ENCODE results near the gene DLG4. TPM values are rescaled to one million over a fixed set of nuclear protein-coding genes. Genes with fewer than 3 reads are reported as not detected.
"Not testable (repeated sequence)": the region's sequence is repeated elsewhere in the genome, so short reads cannot be mapped to it uniquely, and the experiment has no call there.

DLG4 gene
- total RNA-seq, 1 experiment from 2014 or later = 3.9 TPM

DNA sequence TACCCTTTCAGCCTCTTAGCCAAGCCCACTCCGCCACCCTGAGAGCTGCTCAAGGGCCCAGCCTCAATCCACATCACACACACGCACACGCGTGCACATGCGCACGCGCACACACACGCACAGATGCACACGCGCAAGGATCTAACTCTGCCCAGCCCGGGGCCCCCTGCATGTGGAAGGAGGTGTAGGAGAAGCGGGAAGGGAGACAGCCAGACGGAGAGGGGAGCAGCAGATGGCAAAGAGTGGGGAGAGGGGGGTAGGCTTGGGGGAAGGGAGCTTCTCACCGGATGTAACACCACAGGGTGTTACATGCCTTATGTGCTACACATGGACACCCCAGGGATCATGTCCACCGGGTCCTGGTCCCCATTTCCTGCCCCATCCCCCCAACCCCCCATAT lies 15.3 kb downstream of the DLG4 start:
- Histone ChIP-seq H3K4me1 (no peaks in the 10 kb centered on the region), H3K9me3 (replicated peaks) (no peaks in the 10 kb centered on the region), H3K36me3 (no peaks in the 10 kb centered on the region), H3K4me3 (no peak overlapping the region), H3K27ac (no peak overlapping the region), H3K27me3 (no peaks in the 10 kb centered on the region)
- DNase-seq = no peak

DNA sequence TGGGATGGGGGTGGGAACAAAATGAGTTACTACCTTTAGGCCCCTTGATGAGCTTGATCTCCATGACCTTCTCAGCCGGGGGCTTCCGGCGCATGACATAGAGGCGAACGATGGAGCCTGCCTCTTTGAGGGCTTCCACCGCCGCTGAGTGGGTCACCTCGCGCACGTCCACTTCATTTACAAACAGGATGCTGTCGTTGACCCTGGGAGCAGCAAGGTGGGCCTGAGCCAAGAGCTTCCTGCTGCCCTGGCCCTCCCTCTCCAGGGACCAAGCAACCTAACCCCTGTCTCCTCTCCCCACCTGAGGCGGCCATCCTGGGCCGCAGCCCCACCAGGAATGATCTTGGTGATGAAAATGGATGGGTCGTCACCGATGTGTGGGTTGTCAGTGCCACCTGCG lies 16.2 kb downstream of the DLG4 start:
- Histone ChIP-seq H3K36me3 (no peaks in the 10 kb centered on the region), H3K4me1 (no peaks in the 10 kb centered on the region), H3K9me3 (replicated peaks) (no peaks in the 10 kb centered on the region), H3K27ac (no peak overlapping the region), H3K4me3 (no peak overlapping the region), H3K27me3 (no peaks in the 10 kb centered on the region)
- DNase-seq = no peak

DNA sequence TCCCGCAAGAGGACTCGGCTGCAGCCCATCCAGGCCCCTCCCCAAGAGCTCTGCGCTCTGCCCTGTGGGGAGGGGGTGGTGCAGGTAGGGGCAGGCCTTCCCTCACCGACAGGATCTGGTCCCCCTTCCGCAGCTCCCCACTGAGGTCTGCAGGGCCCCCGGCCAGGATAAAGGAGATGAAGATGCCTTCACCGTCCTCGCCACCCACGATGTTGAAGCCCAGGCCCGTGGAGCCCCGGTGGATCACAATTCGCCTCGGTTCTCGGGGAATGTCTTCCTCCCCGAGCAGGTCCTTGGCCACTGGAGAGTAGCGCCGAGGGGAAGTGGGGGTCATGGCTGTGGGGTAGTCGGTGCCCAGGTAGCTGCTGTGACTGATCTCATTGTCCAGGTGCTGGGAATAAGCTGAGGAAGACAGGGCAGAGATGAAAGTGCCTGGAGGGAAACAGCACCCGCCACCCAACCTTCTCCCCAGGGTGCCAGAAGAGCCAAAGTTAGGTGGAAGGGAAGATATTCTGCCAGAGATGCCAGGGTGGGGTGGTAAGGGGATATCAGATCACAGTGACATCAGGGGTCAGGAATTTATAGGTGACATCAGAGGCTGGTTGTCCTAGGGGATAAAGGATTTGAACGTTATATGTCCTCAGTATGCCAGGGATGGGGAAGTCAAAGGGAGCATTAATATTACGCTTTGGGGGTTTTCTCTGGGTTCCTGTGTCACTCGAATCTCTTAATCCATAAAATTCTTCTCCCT lies 22.8 kb downstream of the DLG4 start:
- Histone ChIP-seq H3K27ac (no peak overlapping the region), H3K27me3 (no peaks in the 10 kb centered on the region), H3K9me3 (replicated peaks) (no peaks in the 10 kb centered on the region), H3K36me3 (no peaks in the 10 kb centered on the region), H3K4me3 (no peak overlapping the region), H3K4me1 (no peaks in the 10 kb centered on the region)
- no peak for DNase-seq

DNA sequence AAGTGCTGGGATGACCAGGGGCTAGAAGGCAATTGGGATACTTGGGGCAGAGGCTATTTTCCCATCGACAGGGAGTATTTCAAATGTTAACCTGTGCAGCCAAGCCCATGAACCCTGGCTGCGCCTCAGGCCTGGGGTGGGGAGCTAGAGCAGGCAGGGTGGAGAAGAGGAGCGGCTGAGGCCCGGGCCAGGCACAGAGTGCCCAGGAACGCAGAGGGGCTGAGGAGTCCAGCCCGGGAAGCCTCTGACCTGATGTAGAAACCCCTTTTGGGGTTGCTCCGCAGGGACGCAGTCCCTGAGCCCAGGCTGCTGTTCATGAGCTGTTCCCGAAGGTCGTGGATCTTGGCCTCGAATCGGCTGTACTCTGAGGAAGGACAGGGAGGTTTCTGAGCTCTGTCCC lies 23.7 kb downstream of the DLG4 start:
- Histone ChIP-seq H3K36me3 (no peaks in the 10 kb centered on the region), H3K4me3 (no peak overlapping the region), H3K27ac (no peak overlapping the region), H3K4me1 (no peaks in the 10 kb centered on the region), H3K9me3 (replicated peaks) (no peaks in the 10 kb centered on the region), H3K27me3 (no peaks in the 10 kb centered on the region)
- DNase-seq = no peak

DNA sequence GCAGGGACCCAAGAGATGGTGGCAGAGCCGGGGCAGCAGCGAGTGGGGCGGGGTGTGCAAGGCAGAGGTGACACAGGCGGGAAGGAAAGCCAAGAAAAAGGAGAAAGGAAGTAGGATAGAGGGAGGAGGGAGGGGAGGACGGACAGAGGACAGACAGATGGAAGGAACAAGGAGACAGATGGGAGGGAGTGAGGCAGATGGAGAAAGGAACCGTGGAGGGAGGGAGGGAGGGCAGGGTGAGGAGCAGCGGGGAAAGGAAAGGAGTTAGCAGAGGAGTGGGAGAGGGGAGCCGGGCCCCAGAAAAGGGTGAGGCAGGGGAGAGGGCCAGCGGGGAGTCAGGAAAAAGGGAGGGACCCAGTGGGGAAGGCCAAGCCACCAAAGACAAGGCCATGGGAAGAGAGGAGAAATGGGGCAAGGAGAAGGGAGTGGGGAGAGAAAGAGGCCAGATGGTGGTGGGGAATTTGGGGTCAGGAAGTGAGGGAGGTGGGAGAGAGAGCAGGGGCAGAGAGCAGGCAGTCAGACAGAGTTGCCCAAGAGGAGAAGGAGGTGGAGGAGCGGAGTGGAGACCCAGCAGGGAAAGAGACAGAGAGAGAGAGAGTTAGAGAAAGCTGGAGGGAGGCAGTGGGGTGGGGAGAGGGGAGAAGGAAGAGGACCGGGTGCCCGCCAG lies 27.2 kb downstream of the DLG4 start:
- Histone ChIP-seq H3K27me3 (no peaks in the 10 kb centered on the region), H3K4me3 (no peak overlapping the region), H3K36me3 (no peaks in the 10 kb centered on the region), H3K4me1 (no peaks in the 10 kb centered on the region), H3K27ac (no peak overlapping the region), H3K9me3 (replicated peaks) (no peaks in the 10 kb centered on the region)
- DNase-seq = no peak

DNA sequence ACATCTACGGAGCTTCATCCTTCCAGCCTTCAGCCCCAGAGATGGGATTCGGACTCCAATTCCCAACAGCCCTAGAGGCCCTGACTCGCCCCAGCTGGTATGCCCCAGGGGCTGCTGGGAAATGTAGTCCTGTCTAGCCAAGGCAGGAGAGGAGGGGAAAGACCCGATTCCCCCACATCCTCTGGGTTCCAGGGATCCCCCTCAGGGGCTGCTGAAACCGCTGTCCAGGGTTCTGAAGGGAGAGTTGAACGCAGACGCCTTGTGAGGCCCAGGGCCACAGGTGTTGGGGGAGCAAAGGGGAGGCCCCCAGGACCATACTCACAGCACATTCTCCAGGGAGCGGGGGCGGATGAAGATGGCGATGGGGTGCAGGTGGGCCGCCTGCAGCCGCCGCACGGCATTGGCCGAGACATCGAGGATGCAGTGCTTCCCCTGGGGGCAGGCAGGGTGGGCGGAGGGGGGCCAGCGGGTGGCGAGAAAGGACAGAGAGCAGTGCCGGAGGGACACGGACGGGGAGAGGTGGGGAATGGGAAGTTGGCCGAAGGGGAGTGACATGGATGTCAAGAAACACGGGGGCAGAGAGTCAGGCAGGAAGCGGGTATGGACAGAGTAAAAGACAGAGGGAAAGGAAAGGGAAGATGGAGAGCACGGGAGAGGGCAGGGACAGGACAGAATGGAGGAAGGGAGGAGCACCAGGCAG lies 27.9 kb downstream of the DLG4 start:
- H3K36me3 ChIP-seq = no peaks in the 10 kb centered on the region
- peak; percentile 42 to 52 for DNase-seq

DNA sequence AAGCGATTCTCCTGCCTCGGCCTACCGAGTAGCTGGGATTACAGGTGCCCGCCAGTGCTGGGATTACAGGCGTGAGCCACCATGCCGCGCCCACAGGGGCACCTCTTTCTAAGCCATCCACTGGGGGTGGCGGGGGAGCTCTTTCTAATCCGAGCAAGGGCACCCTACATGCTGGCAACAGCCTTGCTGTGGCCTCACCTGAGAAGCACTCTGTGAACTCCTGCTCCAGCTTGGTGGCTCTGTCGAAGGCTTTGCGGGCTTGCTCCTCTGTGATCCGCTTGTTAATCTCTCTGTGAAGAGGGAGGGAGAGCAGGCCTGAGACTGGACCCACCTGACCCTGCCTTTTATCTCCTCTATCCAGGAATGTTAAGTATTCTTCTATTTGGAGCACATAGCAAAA lies 28.6 kb downstream of the DLG4 start:
- Histone ChIP-seq H3K36me3 (no peaks in the 10 kb centered on the region), H3K27ac (no peak overlapping the region), H3K4me1 (no peaks in the 10 kb centered on the region), H3K9me3 (replicated peaks) (no peaks in the 10 kb centered on the region), H3K27me3 (no peaks in the 10 kb centered on the region), H3K4me3 (no peak overlapping the region)
- DNase-seq = no peak

More for the DNA sequence above, 27.9 kb downstream of the DLG4 start:
- Histone ChIP-seq H3K4me3 (no peak overlapping the region), H3K9me3 (replicated peaks) (no peaks in the 10 kb centered on the region), H3K27me3 (no peaks in the 10 kb centered on the region), H3K27ac (no peak overlapping the region), H3K4me1 (no peaks in the 10 kb centered on the region)

DNA sequence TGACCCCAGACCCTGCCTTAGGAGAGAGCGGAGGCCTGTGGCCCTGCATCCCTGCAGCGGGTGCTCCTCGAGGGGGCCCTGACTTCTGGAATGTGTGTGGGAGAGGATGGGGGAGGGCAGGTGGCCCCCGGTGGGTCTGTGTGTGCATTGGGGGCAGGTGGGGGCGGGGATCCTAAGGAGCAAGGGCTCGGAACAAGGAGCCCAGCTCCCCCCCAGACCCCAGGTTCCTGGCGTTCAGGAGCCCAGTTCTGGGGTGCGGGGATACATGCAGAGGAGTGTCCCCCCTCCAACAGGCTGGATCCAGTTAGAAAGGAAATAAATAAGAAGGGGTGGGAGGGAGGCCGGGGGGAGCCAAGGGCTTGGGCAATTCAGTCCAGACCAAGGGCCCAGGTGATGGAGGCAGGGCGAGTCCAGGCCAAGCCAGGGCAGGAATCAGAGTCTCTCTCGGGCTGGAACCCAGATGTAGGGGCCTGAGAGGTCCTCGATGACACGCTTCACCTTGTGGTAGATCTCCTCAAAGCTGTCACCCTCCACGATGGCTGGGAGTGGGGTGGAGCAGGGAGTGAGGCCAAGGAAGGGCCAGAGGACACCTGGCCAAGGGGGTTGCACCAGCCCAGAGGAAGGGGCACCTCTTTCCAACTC lies 29.2 kb downstream of the DLG4 start:
- Histone ChIP-seq H3K36me3 (no peaks in the 10 kb centered on the region), H3K27ac (no peak overlapping the region), H3K27me3 (no peaks in the 10 kb centered on the region), H3K4me1 (no peaks in the 10 kb centered on the region), H3K9me3 (replicated peaks) (no peaks in the 10 kb centered on the region), H3K4me3 (no peak overlapping the region)
- no peak for DNase-seq

DNA sequence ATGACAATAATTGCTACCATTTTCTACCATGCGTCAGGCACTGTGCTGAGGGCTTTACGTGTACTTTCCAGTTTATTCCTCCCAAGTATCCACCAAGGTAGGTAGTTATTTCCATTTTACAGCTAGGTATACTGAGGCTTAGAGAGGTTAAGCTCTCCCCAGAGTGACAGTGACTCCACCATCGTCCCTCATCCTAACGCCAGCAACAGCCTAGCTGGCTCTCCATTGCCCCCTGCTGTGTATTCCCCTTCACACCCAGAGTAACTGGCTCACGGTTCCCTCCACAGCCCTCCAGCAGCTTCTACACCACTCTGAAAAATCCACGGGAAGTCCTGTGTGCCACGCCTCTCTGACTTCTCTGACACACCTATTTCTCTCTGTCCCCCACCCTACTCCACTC lies 33.4 kb downstream of the DLG4 start:
- peak in 1 of 2 experiments; percentile 12 for DNase-seq
- Histone ChIP-seq H3K27me3 (no peaks in the 10 kb centered on the region), H3K27ac (no peak overlapping the region), H3K4me3 (no peak overlapping the region), H3K4me1 (no peaks in the 10 kb centered on the region), H3K9me3 (replicated peaks) (no peaks in the 10 kb centered on the region), H3K36me3 (no peaks in the 10 kb centered on the region)

DNA sequence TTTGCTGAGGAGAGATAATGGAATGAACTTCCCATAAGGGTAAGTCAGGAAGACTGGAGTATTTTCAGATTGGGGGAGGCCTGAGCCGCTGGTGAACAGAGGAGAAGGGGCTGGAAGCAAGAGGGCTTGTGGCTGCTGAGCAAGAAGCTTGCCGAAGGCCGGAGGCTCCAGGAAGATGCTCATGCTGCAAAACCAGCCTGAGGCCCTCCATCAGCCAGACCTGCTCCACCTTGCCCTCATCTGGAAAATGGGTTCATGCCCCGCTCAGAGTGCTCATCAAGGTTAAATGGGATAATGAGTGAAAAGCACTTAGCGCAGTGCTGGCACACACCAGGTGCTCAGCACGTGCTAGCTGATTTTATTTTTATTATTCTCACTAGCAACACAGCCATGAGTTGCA lies 35.0 kb downstream of the DLG4 start:
- no peaks in the 10 kb centered on the region for H3K4me1 ChIP-seq
- H3K27me3 ChIP-seq = no peaks in the 10 kb centered on the region
- no peak overlapping the region for H3K4me3 ChIP-seq
- no peak for DNase-seq
- H3K27ac ChIP-seq = no peak overlapping the region
- H3K36me3 ChIP-seq = no peaks in the 10 kb centered on the region
- H3K9me3 ChIP-seq (replicated peaks) = no peaks in the 10 kb centered on the region

DNA sequence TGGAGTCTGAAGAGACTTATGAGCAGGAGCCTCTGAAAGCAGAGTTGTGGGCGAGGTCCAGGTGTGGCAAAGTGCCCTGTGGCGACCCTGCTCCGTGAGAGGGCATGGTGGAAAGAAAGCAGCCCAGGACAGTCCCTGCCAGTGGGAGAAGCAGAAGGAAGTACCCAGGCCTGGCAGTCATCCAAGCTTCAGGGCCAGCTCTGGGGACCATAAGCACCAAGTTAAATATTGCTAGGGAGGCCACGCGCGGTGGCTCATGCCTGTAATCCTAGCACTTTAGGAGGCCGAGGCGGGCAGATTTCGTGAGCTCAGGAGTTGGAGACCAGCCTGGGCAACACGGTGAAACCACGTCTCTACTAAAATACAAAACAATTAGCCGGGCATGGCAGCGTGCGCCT lies 35.5 kb downstream of the DLG4 start:
- Histone ChIP-seq H3K36me3 (no peaks in the 10 kb centered on the region), H3K27me3 (no peaks in the 10 kb centered on the region), H3K4me1 (no peaks in the 10 kb centered on the region), H3K27ac (no peak overlapping the region), H3K4me3 (no peak overlapping the region), H3K9me3 (replicated peaks) (no peaks in the 10 kb centered on the region)
- DNase-seq = peak in 1 of 2 experiments; percentile 21

DNA sequence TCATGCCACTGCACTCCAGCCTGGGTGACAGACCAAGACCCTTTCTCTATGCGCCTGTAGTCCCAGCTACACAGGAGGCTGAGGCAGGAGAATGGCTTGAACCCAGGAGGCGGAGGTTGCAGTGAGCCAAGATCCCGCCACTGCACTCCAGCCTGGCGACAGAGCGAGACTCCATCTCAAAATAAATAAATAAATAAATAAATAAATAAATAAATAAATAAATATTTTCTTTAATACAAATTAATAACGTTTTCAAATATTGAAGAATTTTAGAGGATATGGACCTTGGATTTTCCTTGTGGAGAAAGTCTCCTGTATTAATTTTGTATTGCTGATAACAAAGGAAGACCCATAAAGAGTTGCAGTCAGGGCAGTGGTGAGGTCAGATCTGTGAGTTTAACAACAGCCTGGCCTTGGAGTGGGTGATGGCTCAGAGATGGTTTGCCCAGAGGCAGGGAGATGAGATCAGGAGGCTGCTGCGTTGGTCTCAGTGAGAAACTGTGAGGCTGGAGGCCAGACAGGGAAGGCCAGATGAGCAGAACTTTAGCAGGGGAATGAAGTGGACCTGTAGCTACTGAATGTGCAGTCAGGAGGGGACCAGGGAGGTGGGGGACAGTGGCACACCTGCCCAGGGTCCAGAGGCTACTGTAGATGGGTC lies 36.1 kb downstream of the DLG4 start:
- no peak for DNase-seq
- H3K4me1 ChIP-seq = no peaks in the 10 kb centered on the region
- H3K36me3 ChIP-seq = no peaks in the 10 kb centered on the region
- no peaks in the 10 kb centered on the region for H3K9me3 ChIP-seq (replicated peaks)
- H3K27ac ChIP-seq = no peak overlapping the region
- H3K4me3 ChIP-seq = no peak overlapping the region
- no peaks in the 10 kb centered on the region for H3K27me3 ChIP-seq

DNA sequence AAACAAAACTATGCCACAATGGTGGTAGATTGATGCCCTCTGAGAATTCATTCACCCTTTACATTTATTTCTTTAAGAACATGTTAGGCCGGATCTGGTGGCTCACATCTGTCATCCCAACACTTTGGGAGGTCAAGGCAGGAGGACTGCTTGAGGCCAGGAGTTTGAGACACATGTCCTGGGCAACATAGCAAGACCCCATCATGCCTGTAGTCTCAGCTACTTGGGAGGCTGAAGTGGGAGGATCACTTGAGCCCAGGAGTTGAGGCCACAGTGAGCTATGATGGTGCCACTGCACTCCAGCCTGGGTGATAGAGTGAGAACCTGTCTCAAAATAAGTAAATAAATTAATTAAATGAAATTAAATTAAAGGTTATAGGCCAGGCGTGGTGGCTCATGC lies 37.5 kb downstream of the DLG4 start:
- H3K27ac ChIP-seq = not testable (repeated sequence)

DNA sequence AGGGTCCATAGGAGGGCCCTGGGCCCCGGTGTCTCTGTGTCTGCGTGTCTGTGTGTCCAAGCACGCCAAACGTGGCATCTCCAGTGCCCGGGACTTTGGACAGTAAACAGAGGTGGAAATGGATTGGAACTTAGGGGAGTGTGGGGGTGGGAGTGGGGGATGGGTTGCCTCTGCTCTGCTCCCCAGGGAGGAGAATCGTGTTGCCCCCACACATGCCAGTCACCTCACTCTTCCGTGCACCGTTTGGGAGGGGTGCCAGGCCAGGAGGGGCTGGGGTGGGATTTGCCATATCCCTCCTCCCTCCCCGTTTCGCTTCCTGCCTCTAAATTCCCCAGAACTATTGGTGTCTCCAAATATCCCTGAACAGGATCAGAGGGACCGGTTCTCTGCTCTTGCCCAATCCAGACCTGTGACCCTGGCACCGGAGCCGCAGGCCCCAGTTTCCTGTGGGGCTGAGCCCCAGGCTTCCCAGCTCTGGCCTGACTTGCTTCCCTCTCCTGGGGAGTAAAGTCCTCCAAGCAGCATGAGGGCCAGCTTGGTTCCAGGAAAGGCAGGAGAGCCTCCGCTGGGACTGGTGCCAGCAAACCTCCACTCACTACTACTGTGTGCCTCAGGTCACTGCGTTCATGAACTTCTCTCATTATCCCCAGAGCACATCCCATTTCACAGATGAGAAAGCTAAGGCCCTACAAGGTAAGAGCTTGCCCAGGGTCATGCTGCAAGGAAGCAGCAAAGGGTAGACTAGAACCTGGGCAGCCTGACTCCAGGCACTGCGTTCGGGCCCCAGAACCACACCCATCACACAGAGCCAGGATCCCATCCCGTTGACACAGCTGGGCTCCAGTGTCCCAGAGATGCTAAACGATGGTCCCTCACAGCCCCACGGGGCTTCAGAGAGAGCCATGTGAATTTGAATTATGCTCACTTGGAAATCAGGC lies 40.0 kb downstream of the DLG4 start, which contains the start of gene ASGR1:
TSS of gene ASGR1 (minus strand) at position 54 of the 938 bp plus-strand sequence. CDS start 807 bp downstream, outside the sequence.
- H3K4me3 ChIP-seq = peak within 1 kb of the TSS; percentile 53

More for the DNA sequence above, 37.5 kb downstream of the DLG4 start:
- H3K4me3 ChIP-seq; H3K27me3 ChIP-seq; DNase-seq; H3K9me3 ChIP-seq (replicated peaks); H3K36me3 ChIP-seq; H3K4me1 ChIP-seq: not testable (repeated sequence)

More for the DNA sequence above, 40.0 kb downstream of the DLG4 start, which contains the start of gene ASGR1:
- DNase-seq = no peak
- Histone ChIP-seq H3K27ac (no peak within 1 kb of the TSS), H3K4me1 (no peaks in the 10 kb centered on the region), H3K36me3 (no peaks in the 10 kb centered on the region), H3K9me3 (replicated peaks) (no peaks in the 10 kb centered on the region), H3K27me3 (no peaks in the 10 kb centered on the region)
